HTERT RPE-1 (cell line): Measurements from ENCODE around the gene ARF1.

Experiments
- in situ Hi-C: fragments of 300-500 bp; cut with MboI; formaldehyde crosslinking; loops from 4 replicates; pipeline ENCODE4 v1.14.3; 2020; ENCODE audit warnings: low sequenced_read_pairs

ARF1 gene

GRCh38 chr1:228082214-228082917 lies at the start of gene ARF1:
TSS of gene ARF1 (plus strand) at chr1:228082708. CDS start at chr1:228097115, 14,407 bp downstream.
- in situ Hi-C loops = no loop called here

DNA sequence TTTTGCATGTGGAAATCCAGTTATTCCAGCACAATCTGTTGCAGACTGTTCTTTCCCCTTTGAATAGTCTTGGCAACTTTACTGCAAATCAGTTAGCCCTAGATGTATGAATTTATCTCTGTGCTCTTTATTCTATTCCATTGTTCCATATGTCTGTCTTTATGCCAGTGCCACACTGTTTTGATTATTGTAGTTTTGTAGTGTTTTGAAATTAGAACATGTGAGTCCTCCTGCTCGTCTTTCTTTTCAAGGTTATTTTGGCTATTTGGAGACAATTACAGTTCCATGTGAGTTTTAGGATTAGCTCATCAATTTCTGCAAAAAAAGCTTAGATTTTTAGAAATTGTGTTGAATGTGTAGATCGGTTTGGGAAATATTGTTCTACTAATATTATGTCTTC lies 49.1 kb upstream of the ARF1 start:
- in situ Hi-C loops = no loop called here

- in situ Hi-C loops = no loop called here
These were observed 47.3 kb upstream of the ARF1 start for GRCh38 chr1:228034954-228035837.

- in situ Hi-C loops = no loop called here
These were observed 46.7 kb upstream of the ARF1 start for GRCh38 chr1:228035844-228036243.

GRCh38 chr1:228036701-228037231 lies 45.7 kb upstream of the ARF1 start:
- in situ Hi-C loops = no loop called here

- in situ Hi-C loops = no loop called here
These were observed 44.8 kb upstream of the ARF1 start for GRCh38 chr1:228037401-228038386.

DNA sequence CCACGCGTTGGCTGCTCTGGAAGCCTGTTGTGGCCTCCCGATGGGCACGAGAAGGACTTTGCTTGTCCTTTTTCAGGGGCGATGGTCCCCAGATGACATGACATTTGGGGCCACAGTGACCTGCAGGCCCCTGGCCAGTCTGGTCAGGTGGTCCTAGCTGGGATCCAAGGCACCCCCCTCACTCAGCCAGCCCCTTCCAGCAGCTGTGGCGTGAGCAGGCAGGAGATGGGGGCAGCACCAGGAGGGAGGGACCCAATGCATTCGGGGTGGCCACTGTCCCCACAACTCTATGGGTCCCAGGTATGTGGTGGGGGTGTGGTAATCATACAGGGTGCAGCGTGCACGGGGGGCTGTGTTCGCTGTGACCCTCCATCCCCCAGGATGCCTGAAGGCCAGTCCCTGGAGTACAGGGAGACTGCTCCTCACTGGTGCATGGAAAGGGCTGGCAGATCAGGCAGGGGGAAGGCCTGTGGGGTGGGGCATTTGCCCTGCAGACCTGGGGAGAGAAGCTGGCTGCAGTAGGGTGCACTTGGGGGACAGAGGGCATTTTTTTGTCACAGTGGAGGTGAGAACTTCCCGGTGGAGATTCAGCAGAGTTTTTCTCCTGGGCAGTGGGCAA lies 44.0 kb upstream of the ARF1 start:
- in situ Hi-C loops = no loop called here

DNA sequence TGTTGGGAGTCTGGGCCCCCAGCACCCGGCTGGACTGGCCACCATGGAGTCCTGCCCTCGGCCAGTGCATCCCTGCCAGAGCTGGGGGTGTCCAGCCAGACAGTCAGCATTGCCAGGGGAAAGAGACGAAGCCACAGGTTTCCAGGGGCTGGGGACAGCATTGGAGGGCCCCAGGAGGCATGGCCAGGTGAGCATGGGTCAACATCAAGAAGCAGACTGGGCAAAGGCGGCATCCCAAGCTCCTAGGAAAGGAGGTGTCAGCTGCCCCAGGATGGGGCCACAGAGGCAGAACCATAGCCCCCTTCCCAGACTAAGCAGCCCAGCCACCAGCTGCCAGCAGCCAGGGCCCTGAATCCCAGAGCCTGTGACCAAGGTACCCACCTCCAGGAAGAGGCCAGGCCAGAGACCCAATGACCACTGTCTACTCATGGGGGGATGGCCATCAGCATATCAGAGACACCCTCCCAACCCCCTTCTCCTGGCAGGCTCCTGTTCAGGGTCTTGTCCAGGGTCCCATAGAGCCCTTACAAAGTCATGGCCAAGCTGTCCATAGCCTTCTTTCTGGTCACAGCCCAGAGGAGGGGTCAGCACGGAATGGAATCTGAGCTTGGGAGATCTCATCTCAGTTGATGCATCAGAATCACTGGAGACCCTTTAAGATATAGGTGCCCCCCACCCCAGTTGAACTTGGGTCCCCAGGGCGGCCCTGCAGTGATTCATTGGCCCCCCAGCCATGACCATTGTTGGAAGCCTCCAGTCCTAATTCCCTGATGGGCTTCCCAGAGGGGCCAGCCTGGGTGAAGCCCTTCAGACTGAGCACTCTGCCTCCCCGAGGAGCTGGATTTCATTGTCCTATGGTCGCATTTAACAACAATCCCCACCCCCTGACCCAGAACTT lies 43.3 kb upstream of the ARF1 start:
- in situ Hi-C loops = no loop called here

- in situ Hi-C loops = no loop called here
These were observed 42.5 kb upstream of the ARF1 start for GRCh38 chr1:228039986-228040385.

GRCh38 chr1:228041316-228041715 lies 41.2 kb upstream of the ARF1 start:
- in situ Hi-C loops = no loop called here

DNA sequence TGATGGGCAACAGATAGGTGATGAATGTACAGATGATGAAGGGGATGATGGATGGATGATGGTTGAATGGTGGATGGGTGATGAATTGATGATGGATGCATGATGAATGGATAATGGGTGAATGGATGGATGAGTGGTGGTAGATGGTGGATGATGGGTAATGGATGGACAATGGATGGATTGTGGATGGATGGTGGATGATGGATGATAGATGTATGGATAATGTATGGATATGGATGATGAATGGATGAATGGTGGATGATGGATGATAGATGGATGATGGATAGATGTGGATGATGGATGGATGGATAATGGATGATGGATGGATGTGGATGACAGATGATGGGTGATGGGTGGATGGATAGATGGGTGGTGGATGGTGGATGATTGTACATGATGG lies 40.0 kb upstream of the ARF1 start:
- in situ Hi-C loops = no loop called here

- in situ Hi-C loops = no loop called here
These were observed 39.1 kb upstream of the ARF1 start for GRCh38 chr1:228043281-228043848.

DNA sequence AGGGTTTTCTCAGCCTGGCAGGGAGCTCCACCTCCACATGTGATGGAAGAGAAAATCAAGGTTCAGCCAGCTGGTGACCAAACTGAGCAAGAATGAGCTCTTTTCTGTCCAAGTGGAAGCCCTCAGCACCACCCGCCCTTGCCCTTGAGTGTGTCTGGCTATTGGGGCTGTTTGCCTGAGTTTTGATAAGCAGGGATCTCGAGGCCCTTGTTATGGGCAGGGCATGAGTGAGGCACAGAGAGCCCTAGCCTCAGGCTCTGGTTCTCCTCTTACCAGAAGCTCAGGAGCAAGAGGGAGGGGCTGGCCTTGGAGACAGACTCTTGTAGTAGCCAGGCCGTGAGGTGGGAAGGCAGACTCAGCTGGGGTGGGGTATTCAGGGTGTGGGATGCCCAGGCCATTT lies 37.5 kb upstream of the ARF1 start:
- in situ Hi-C loops = no loop called here

DNA sequence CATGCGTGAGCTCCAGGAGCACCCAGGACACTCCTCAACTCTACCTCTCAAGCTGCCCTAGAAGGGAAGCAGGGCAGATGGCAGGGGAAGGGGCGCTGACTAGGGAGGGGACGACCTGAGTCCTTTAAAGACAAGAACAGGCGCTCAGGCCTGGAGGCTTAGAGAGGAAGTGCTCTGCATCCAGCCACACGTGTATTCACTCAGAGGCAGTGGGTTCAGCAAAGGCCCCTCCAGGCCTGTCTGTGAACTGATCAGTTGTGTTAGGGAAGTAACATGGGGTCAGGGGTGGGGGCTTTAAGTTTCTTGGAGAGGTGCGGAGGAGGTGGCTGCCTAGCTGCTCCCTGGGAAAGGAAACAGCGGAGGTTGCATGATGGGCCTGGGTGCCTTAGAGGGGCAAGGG lies 37.1 kb upstream of the ARF1 start:
- in situ Hi-C loops = no loop called here

- in situ Hi-C loops = no loop called here
These were observed 36.6 kb upstream of the ARF1 start for GRCh38 chr1:228045871-228046270.

DNA sequence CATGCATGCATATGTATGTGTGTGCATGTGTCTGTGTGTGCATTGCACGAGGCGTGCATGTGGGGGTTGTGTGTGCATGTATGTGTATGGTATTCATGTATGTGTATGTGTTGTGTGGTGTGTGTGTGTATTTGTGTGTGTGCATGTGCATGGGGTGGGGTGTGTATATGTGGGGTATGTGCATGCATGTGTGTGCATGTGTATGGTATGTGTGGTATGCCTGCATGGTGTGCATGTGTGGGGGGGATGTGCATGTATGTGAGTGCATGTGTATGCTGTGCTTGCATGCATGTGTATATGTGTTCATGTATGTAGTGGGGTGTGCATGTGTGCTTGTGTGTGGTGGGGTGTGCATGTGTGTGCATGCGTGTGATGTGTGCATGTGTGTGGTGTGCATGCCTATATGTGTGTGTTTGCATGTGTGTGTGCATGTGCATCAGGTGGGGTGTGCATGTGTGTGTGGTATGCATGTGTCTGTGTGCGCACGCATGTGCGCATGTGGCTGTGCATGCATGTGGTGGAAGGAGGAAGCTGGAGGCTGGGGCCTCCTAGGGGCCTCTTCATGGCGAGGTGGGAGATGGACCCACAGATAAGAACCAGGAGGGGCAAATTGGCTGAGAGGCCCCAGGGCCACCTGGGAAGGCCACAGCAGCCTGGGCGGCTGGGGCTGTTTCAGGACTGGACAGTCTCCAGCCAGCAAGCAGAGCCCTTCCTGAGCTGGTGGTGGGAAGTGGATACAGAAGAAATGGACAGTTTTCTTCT lies 35.9 kb upstream of the ARF1 start:
- in situ Hi-C loops = no loop called here

DNA sequence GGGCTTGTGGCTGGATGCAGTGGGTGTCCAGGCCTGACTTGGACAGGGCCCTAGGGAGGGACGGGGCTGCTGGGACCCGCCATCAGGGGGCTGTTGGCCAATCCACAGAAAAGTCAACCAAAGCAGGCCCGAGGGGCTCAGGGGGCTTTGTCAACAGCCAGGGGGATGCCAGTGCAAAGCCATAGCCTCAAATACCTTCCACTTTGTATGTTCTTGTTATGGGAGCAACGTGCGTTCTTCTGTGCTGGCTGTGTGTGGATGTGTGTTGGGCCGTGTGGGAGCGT lies 35.4 kb upstream of the ARF1 start:
- in situ Hi-C loops = no loop called here

GRCh38 chr1:228048120-228048519 lies 34.4 kb upstream of the ARF1 start:
- in situ Hi-C loops = no loop called here
